Activated CD8-positive, alpha-beta memory T cell treated with anti-CD3 and anti-CD28 coated beads for 1 hour (primary cell): Measurements from ENCODE around the gene NOL11.
"Not testable (repeated sequence)": the region's sequence is repeated elsewhere in the genome, so short reads cannot be mapped to it uniquely, and the experiment has no call there.

Experiments
- DNase-seq, 2 donors: peaks; one replicate each; pipeline ENCODE4 v3.0.0-alpha.2; 2020; ENCODE audit warnings: low read depth in 1 of 2; ENCODE audit errors: extremely low read depth in 1 of 2

NOL11 gene

DNA sequence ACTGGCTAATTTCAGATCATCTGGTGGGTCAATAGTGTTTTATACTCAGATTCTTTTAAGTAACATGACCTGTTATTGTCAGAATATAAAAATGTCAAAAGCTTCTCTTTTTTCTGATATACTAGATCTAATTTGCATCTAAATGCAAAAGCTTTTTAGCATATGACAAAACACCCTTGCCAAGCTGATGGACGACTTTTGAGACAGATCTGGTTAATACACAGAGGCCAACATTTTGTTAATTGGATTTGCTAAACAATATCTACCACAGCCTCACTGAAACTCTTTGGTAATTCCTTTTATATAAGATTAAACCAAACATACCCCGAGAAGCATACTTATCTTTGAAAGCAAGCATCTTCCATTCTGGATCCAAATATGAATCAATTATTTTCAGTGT, 10.3 kb upstream of the NOL11 start:
- DNase-seq = no peak

DNA sequence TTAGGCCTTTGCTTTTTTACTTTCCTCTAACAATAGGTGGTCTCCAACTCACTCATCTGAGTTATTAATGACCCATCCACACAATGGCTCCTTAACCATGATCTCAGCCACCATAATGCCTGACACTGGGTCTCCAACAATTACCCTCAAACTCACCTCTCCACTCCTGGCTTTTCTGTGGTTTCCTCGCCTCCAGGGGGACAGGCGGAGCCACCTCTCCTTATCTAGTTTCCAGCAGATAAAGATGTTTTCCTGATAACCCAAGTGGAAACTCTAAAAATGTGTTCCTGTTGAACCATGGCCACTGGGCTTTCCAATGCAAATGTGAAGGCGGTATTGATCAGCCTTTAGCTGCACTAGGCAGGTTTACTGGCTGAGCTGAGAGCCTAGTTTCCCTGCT, 9.4 kb upstream of the NOL11 start:
- DNase-seq = no peak

GRCh38 chr17:67711916-67712315, 5.8 kb upstream of the NOL11 start:
- no peak for DNase-seq

GRCh38 chr17:67712375-67712774, 5.4 kb upstream of the NOL11 start:
- no peak for DNase-seq

GRCh38 chr17:67713169-67713568, 4.6 kb upstream of the NOL11 start:
- DNase-seq = no peak

DNA sequence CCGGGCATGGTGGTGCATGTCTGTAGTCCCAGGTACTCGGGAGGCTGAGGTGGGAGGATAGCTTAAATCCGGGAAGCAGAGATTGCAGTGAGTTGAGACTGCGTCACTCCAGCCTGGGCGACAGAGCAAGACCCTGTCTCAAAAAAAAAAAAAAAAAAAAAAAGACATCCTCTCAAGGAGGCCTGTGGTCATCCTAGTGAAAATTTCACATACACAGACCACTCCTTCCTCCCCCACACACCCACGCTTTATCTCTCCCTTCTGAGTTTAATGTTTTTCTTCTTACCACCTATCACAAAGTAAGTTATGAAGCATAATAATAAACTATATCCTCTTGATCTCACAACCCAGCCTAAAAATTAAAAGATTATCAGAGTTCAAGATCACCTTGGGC, 1.3 kb upstream of the NOL11 start:
- no peak for DNase-seq

GRCh38 chr17:67717192-67717623, 528 bp upstream of the NOL11 start:
- DNase-seq = no peak

GRCh38 chr17:67718325-67718941, 697 bp downstream of the NOL11 start:
- DNase-seq = no peak

DNA sequence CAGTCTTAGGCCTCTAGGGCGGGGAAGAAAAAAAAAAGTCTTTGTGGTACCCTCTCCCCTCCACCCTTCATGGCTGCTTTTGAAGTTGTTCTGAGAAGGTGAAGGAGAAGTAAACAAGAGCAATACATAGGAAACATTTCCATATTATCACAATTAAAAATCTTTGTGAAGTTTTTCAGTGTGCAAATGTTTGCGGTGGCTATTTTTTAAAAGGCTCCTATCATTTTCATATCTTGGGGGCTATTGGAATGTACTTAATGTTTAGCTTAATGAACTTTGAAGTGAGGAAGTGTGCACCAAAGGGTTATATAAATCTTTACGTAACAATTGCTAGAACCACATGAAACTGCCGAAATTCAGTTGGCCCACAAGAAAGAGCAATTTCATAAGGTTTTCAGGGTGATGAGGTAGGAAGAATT, 7.6 kb downstream of the NOL11 start:
- no peak for DNase-seq

GRCh38 chr17:67725807-67726206, 8.1 kb downstream of the NOL11 start:
- DNase-seq = no peak

DNA sequence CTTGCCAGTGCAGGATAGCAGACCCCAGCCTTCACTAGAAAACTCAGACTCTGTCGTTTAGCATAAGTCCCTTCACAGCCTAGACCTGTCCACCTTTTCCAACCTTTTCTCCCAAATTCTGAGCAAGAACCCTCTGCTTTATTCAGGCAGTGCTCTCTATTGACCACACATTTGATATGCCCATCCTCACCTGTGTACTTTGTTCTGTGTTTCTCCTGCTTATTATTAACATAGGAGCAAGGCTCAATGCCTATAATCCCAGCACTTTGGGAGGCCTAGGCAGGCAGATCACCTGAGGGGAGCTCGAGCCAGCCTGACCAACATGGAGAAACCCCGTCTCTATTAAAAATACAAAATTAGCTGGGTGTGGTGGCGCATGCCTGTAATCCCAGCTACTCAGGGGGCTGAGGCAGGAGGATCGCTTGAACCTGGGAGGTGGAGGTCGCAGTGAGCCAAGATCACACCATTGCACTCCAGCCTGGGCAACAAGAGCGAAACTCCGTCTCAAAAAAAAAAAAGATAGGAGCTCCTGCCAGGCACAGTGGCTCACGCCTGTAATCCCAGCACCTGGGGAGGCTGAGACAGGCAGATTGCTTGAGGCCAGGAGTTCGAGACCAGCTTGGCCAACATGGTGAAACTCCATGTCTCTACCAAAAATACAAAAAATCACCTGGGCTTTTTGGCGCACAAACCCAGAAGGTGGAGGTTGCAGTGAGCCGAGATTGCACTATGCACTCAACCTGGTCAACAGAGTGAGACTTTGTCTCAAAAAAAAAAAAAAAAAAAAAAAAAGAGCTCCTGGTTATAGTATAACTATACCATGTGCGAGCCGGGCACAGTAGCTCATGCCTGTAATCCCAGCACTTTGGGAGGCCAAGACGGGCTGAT, 9.7 kb downstream of the NOL11 start:
- not testable (repeated sequence) for DNase-seq

DNA sequence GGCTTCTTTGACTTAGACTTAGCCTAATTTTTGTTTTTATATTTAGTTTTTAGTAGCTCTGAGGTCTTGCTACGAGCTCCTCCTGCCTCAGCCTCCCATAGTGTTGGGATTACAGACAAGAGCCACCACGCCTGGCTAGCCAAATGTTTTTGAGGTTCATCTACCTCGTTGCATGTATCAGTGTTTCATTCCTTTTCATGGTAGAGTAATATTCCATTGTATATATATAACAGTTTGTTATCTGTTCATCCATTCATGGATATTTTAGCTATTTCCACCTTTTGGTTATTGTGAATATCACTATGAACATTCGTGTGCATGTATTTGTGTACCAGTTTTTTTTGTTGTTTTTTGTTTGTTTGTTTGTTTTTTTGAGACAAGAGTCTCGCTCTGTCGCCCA, 12.2 kb downstream of the NOL11 start:
- no peak for DNase-seq

- DNase-seq = no peak
Measured at GRCh38 chr17:67730731-67731130, 13.0 kb downstream of the NOL11 start.

DNA sequence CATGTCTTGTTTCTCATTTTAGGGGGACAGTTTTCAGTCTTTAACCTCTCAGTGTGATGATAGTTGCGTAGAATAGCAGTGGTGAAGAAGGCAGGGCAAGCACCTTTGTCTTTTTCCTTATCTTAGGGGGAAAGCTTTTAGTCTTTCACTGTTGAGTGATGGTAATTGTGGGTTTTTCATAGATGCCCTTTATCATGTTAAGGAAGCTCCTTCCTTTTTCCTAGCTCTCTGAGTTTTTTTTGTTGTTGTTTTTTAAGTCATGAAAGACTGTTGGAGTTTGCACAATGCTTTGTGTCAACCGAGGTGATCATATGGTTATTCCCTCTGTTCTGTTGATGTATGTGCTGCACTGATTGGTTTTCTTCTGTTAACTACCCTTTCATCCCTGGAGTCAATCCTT, 15.7 kb downstream of the NOL11 start:
- DNase-seq = no peak

- DNase-seq = no peak
Measured at GRCh38 chr17:67737145-67737544, 19.4 kb downstream of the NOL11 start.

- no peak for DNase-seq
Measured at GRCh38 chr17:67742025-67742424, 24.3 kb downstream of the NOL11 start.

DNA sequence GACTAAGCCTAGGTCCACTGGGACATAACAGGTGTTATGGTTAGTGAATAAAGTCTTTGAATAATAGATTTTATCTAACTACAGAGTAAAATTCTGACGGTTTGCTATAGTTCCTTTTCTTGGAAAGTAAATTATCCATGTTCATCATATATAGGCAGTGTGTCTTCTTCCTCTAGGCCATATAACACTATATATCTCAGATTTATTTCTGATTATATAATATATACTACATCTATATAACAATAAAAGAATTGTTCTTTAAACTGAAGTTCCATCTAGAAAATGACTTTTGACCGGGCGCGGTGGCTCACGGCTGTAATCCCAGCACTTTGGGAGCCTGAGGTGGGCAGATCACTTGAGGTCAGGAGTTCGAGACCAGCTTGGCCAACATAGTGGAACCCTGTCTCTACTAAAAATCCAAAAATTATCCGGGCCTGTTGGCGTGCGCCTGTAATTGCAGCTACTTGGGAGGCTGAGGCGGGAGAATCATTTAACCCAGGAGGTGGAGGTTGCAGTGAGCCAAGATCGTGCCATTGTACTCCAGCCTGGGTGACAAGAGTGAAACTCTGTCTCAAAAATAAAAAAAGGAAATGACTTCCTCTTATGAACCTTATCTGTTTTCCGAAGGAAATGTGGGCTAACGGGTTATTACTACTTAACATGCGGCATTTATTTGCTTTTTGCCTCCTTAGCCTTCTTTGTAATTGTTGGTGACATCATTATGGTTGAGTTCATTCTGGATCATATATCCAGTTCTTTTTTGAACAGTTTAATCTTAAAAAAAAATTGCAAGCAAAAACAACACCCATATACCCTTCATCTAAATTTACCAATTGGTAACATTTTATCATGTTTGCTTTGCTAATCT, 29.2 kb downstream of the NOL11 start:
- DNase-seq = no peak

DNA sequence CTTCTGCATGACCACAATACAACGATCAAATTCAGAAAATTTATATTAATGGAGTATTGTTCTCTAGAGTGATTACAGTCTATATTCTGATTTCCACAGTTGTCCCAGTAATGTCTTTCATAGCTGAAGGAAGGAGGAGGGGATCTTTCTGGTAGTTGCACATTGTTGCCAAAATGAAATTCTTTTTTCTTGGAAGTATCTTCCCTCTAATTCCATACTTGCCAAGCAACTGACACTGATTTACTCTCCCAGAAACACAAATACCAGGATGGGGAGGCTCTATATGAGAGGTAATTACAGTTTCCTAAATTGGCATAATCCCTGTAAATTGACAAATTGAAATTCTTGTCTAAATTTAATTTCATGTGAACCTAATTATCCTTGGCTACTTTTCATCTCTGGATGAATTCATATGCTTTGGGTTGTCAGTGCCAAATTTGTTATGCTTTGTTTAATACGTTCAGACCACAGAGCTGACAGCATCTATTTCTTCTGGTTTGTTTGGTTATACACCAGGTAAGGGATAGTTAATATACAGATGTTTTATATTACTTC, 30.0 kb downstream of the NOL11 start:
- no peak for DNase-seq

GRCh38 chr17:67750067-67750466, 32.3 kb downstream of the NOL11 start:
- no peak for DNase-seq

GRCh38 chr17:67751101-67752074, 33.7 kb downstream of the NOL11 start:
- no peak for DNase-seq
